Naive B cell (primary cell): ENCODE data around the gene CENPQ. TPM values are rescaled to one million over a fixed set of nuclear protein-coding genes. Genes with fewer than 3 reads are reported as not detected.

Experiments
- ATAC-seq, 2 donors: fragments of 150-1000 bp; cut with Tn5 transposase; 2 replicates each; pipeline ENCODE4 v1.10.0; 2021; ENCODE audit warnings: low read depth in 2 of 2, mild to moderate bottlenecking in 2 of 2, moderate library complexity in 2 of 2
- DNase-seq: peaks from one replicate; pipeline ENCODE4 v3.0.0; 2022
- H3K27ac Mint-ChIP-seq, 6 donors: one replicate each; pipeline ENCODE4 v1.8.0; 2020 to 2022; ENCODE audit warnings: mild to moderate bottlenecking in 6 of 6, mixed read lengths in 6 of 6, moderate library complexity in 5 of 6, inconsistent platforms in 2 of 6
- H3K27me3 Mint-ChIP-seq, 3 donors: one replicate each; pipeline ENCODE4 v1.8.0; 2021 to 2022; ENCODE audit warnings: mixed read lengths in 3 of 3, mild to moderate bottlenecking in 1 of 3
- H3K36me3 Mint-ChIP-seq, 2 donors: one replicate each; pipeline ENCODE4 v1.8.0; 2020 to 2022; ENCODE audit warnings: mixed read lengths in 2 of 2, inconsistent platforms in 1 of 2, mild to moderate bottlenecking in 1 of 2
- H3K4me1 Mint-ChIP-seq, 3 donors: one replicate each; pipeline ENCODE4 v1.8.0; 2020 to 2022; ENCODE audit warnings: mixed read lengths in 3 of 3, inconsistent platforms in 1 of 3, mild to moderate bottlenecking in 1 of 3, moderate library complexity in 1 of 3
- H3K4me3 Mint-ChIP-seq, 8 donors: one replicate each; pipeline ENCODE4 v1.8.0; 2020 to 2022; ENCODE audit warnings: mild to moderate bottlenecking in 8 of 8, mixed read lengths in 8 of 8, moderate library complexity in 8 of 8, inconsistent platforms in 2 of 8
- H3K9me3 Mint-ChIP-seq, 7 donors: one replicate each; pipeline ENCODE4 v1.8.0; 2020 to 2022; ENCODE audit warnings: mixed read lengths in 7 of 7, mild to moderate bottlenecking in 5 of 7, inconsistent platforms in 2 of 7, moderate library complexity in 1 of 7
- polyA plus RNA-seq, 6 donors: library from polyadenylated mRNA; unstranded; fragments of 300-500 nt; fragmentation: Illumina TruSeq; gene quantifications; one replicate each; pipeline ENCODE4 v1.2.3, GENCODE V29; 2021; ENCODE audit warnings: low read depth in 6 of 6

The CENPQ gene
- polyA plus RNA-seq, 6 donors from 2014 or later, result 2.8 to 8.7 (median 6.6) TPM

- ATAC-seq (peak; percentile 39 to 40), DNase-seq (no peak)
- no peaks in the 10 kb centered on the region for H3K36me3 Mint-ChIP-seq
- no peaks in the 10 kb centered on the region for H3K9me3 Mint-ChIP-seq
- H3K4me1 Mint-ChIP-seq, result peaks cover 0 to 2% (median 0%) of the 10 kb centered on the region in 3 donors
- H3K4me3 Mint-ChIP-seq, result no peak overlapping the region
- H3K27ac Mint-ChIP-seq, result no peak overlapping the region
- H3K27me3 Mint-ChIP-seq, result peaks cover 9 to 20% (median 11%) of the 10 kb centered on the region in 3 donors
These were observed 68.8 kb downstream of the CENPQ start for GRCh38 chr6:49531774-49532569.

- H3K4me1 Mint-ChIP-seq, result peaks cover 0 to 5% (median 2%) of the 10 kb centered on the region in 3 donors
- no peaks in the 10 kb centered on the region for H3K9me3 Mint-ChIP-seq
- ATAC-seq (no peak), DNase-seq (no peak)
- H3K4me3 Mint-ChIP-seq, result no peak overlapping the region
- H3K27ac Mint-ChIP-seq, result no peak overlapping the region
- no peaks in the 10 kb centered on the region for H3K36me3 Mint-ChIP-seq
- H3K27me3 Mint-ChIP-seq, result peaks cover 0 to 9% (median 5%) of the 10 kb centered on the region in 3 donors
These were observed 72.6 kb downstream of the CENPQ start for GRCh38 chr6:49535795-49536194.

DNA sequence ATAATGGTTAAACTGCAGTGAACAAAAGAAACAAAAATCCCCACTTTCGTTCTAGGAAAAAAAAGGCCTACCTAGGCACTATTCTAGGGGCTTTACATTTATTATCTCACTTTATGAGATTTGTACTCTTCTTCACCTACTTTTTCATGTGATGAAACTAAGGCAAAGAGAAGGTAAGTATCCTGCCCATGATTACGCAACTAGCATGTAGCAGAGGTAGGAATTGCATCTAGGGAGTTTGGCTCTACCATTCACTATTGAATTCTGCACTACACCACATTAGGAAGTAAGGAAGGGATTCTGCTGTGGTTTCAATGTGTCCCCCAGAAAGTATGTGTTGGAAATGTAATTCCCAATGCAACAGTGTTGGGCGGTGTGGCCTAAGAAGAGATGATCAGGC, 75.9 kb downstream of the CENPQ start:
- DNase-seq (no peak), ATAC-seq (no peak)

GRCh38 chr6:49540614-49541013, 77.4 kb downstream of the CENPQ start:
- no peaks in the 10 kb centered on the region for H3K36me3 Mint-ChIP-seq
- no peak overlapping the region for H3K4me3 Mint-ChIP-seq
- no peaks in the 10 kb centered on the region for H3K9me3 Mint-ChIP-seq
- H3K27me3 Mint-ChIP-seq, result no peaks in the 10 kb centered on the region
- H3K27ac Mint-ChIP-seq, result no peak overlapping the region
- ATAC-seq (no peak), DNase-seq (no peak)
- peaks cover 0 to 5% (median 0%) of the 10 kb centered on the region in 3 donors for H3K4me1 Mint-ChIP-seq

More for the DNA sequence above, 75.9 kb downstream of the CENPQ start:
- no peaks in the 10 kb centered on the region for H3K27me3 Mint-ChIP-seq
- no peak overlapping the region for H3K27ac Mint-ChIP-seq
- peaks cover 0 to 5% (median 0%) of the 10 kb centered on the region in 3 donors for H3K4me1 Mint-ChIP-seq
- no peak overlapping the region for H3K4me3 Mint-ChIP-seq
- H3K36me3 Mint-ChIP-seq, result no peaks in the 10 kb centered on the region
- no peaks in the 10 kb centered on the region for H3K9me3 Mint-ChIP-seq

DNA sequence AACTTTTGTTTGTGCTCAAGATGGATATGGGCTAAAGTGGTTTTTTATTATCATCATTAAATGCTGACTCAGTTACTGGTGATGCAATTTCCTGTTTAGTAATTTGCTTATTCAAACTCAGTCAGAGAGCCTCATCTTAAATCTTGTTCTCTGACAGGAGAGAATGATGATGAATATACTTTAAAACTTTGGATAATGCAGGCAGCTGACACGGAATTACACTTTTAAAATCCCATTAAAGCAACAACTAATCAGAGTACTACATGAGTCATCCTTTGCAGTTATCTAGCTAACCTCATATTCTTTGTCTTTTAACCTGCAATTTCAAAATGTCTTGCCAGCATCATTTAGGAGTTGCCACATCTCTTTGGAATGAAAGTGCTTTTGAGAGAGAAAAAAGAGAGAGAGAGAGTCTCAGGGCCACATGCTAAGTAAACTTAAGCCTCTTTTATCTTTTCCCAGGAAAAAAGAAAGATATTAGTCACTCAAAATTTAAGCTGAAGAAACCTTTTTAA, 78.1 kb downstream of the CENPQ start:
- no peak overlapping the region for H3K4me3 Mint-ChIP-seq
- no peaks in the 10 kb centered on the region for H3K36me3 Mint-ChIP-seq
- H3K27ac Mint-ChIP-seq, result no peak overlapping the region
- DNase-seq (no peak), ATAC-seq (no peak)
- no peaks in the 10 kb centered on the region for H3K9me3 Mint-ChIP-seq
- no peaks in the 10 kb centered on the region for H3K27me3 Mint-ChIP-seq
- peaks cover 0 to 5% (median 0%) of the 10 kb centered on the region in 3 donors for H3K4me1 Mint-ChIP-seq

DNA sequence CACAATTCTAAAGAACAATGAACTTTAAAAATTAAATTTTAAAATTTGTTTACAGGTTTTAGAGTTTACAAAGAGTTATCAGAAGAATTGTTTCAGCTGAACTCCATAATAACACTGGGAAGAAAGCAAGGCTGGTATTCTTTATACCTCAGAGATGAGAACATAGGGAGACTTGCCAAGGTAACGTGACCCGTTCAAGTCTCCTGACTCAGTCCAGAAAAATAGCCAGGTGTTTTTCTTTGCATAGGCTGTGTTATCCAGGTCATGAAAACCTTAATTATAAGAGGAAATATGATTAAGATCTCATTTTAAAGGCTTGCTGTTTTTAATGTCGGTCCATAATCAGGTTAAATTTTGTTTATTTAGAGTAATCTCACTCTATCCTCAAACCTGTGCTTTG, 78.8 kb downstream of the CENPQ start:
- no peak for ATAC-seq
- Mint-ChIP-seq H3K4me1 (peaks cover 0 to 5% (median 0%) of the 10 kb centered on the region in 3 donors), H3K4me3 (no peak overlapping the region), H3K36me3 (no peaks in the 10 kb centered on the region), H3K27me3 (peaks cover 0 to 7% (median 0%) of the 10 kb centered on the region in 3 donors), H3K27ac (no peak overlapping the region), H3K9me3 (no peaks in the 10 kb centered on the region)
- DNase-seq, result no peak

Other genes starting within 250 kb of the CENPQ start
- gene MMUT, start 117 bp upstream of the CENPQ start, polyA plus RNA-seq, result 10 to 100 TPM in 3 of 6 donors, 1 to 10 TPM in 3; 5.0 to 12.1 (median 9.5) TPM
- not detected for gene GLYATL3, start 36.6 kb downstream of the CENPQ start, polyA plus RNA-seq
- not detected for gene C6orf141, start 87.3 kb downstream of the CENPQ start, polyA plus RNA-seq
- gene RHAG, start 173.5 kb downstream of the CENPQ start, polyA plus RNA-seq, result not detected